Mesendoderm (in vitro differentiated cells): ENCODE measurements around the gene FOXP1.

Experiments used
- DNase-seq: peaks from one replicate; pipeline ENCODE4 v3.0.0; 2013
- H2AK5ac ChIP-seq: 2 replicates; pipeline ENCODE4 v1.6.1; 2013; ENCODE audit warnings: low read length, inconsistent platforms
- H2BK120ac ChIP-seq: 2 replicates; pipeline ENCODE4 v1.6.1; 2013; ENCODE audit warnings: low read depth, mild to moderate bottlenecking, low read length, moderate library complexity, mixed read lengths
- H2BK15ac ChIP-seq: replicated peaks from 2 replicates; pipeline ENCODE4 v1.6.1; 2013; ENCODE audit warnings: low read depth, mild to moderate bottlenecking, moderate library complexity
- H2BK5ac ChIP-seq: 2 replicates; pipeline ENCODE4 v1.6.1; 2013; ENCODE audit warnings: low read length, inconsistent platforms
- H3K18ac ChIP-seq: 2 replicates; pipeline ENCODE4 v1.6.1; 2013; ENCODE audit warnings: mild to moderate bottlenecking, low read length, mixed read lengths
- H3K23ac ChIP-seq: one replicate; pipeline ENCODE4 v1.6.1; 2013; ENCODE audit warnings: low read length
- H3K27ac ChIP-seq: 2 replicates; pipeline ENCODE4 v1.5.1; 2013; ENCODE audit warnings: low read depth, mild to moderate bottlenecking, inconsistent platforms, low read length, moderate library complexity
- H3K27me3 ChIP-seq: 2 replicates; pipeline ENCODE4 v1.6.1; 2013; ENCODE audit warnings: low read length, control low read depth, mild to moderate bottlenecking, inconsistent platforms; ENCODE audit not compliant: insufficient read depth, poor library complexity
- H3K36me3 ChIP-seq: 2 replicates; pipeline ENCODE4 v1.6.1; 2013; ENCODE audit warnings: low read length, inconsistent platforms; ENCODE audit not compliant: control insufficient read depth, insufficient read depth
- H3K4ac ChIP-seq: one replicate; pipeline ENCODE4 v1.6.1; 2013; ENCODE audit warnings: low read depth, mild to moderate bottlenecking, low read length, moderate library complexity
- H3K4me1 ChIP-seq: 2 replicates; pipeline ENCODE4 v1.6.1; 2013; ENCODE audit warnings: low read depth, low read length, inconsistent platforms; ENCODE audit not compliant: control insufficient read depth
- H3K4me2 ChIP-seq: 2 replicates; pipeline ENCODE4 v1.6.1; 2013; ENCODE audit warnings: low read length
- H3K4me3 ChIP-seq: 2 replicates; pipeline ENCODE4 v1.5.1; 2013; ENCODE audit warnings: mild to moderate bottlenecking, low read length
- H3K56ac ChIP-seq: one replicate; pipeline ENCODE4 v1.6.1; 2013; ENCODE audit warnings: low read length
- H3K79me1 ChIP-seq: 2 replicates; pipeline ENCODE4 v1.6.1; 2013; ENCODE audit warnings: low read length, inconsistent platforms
- H3K79me2 ChIP-seq: 2 replicates; pipeline ENCODE4 v1.6.1; 2013; ENCODE audit warnings: mild to moderate bottlenecking, low read length; ENCODE audit not compliant: control insufficient read depth, insufficient read depth
- H3K9ac ChIP-seq: 2 replicates; pipeline ENCODE4 v1.6.1; 2013; ENCODE audit warnings: low read length, inconsistent platforms
- H4K5ac ChIP-seq: one replicate; pipeline ENCODE4 v1.6.1; 2013; ENCODE audit warnings: low read length
- H4K8ac ChIP-seq: one replicate; pipeline ENCODE4 v1.6.1; 2013; ENCODE audit warnings: low read depth, mild to moderate bottlenecking, control low read depth, low read length, moderate library complexity
- WGBS: extraction: QIAGEN DNeasy Blood & Tissue Kit; methylation state at CpG from one replicate; pipeline ENCODE4 v1.1.7; 2013; ENCODE audit warnings: low lambda C conversion rate, missing lambda C conversion rate; ENCODE audit not compliant: insufficient coverage; ENCODE audit errors: extremely low coverage; 5-methylcytosine and 5-hydroxymethylcytosine counted together

FOXP1 gene

GRCh38 chr3:71086777-71087142 lies 496.8 kb downstream of the FOXP1 start:
- Histone ChIP-seq H3K4me3 (no peak overlapping the region), H2BK5ac (no peak overlapping the region), H3K9ac (no peak overlapping the region), H2AK5ac (no peak overlapping the region), H3K18ac (no peak overlapping the region), H3K4ac (no peak overlapping the region), H3K79me1 (no peaks in the 10 kb centered on the region), H4K8ac (no peak overlapping the region), H3K4me1 (no peaks in the 10 kb centered on the region), H3K56ac (no peak overlapping the region), H3K27me3 (no peaks in the 10 kb centered on the region), H4K5ac (no peak overlapping the region), H3K4me2 (no peak overlapping the region), H3K27ac (no peak overlapping the region), H3K23ac (no peak overlapping the region), H3K79me2 (no peaks in the 10 kb centered on the region), H3K36me3 (no peaks in the 10 kb centered on the region), H2BK120ac (no peak overlapping the region), H2BK15ac (no peak overlapping the region)
- WGBS = no CpG with 5 or more reads among the region's 4 CpGs
- DNase-seq = no peak

GRCh38 chr3:71083726-71084131 lies 499.8 kb downstream of the FOXP1 start:
- Histone ChIP-seq H3K79me1 (no peaks in the 10 kb centered on the region), H3K4ac (no peak overlapping the region), H3K56ac (no peak overlapping the region), H2BK120ac (no peak overlapping the region), H3K23ac (no peak overlapping the region), H2AK5ac (no peak overlapping the region), H3K4me3 (no peak overlapping the region), H3K18ac (no peak overlapping the region), H2BK5ac (no peak overlapping the region), H4K5ac (no peak overlapping the region), H3K4me2 (no peak overlapping the region), H3K36me3 (no peaks in the 10 kb centered on the region), H3K79me2 (no peaks in the 10 kb centered on the region), H2BK15ac (no peak overlapping the region), H4K8ac (no peak overlapping the region), H3K27me3 (no peaks in the 10 kb centered on the region), H3K27ac (no peak overlapping the region), H3K9ac (no peak overlapping the region), H3K4me1 (no peaks in the 10 kb centered on the region)
- no peak for DNase-seq
- WGBS = no CpG with 5 or more reads among the region's 3 CpGs

GRCh38 chr3:71082833-71083232 lies 500.7 kb downstream of the FOXP1 start:
- no peak overlapping the region for H3K4ac ChIP-seq
- no peak overlapping the region for H3K23ac ChIP-seq
- no peak overlapping the region for H2AK5ac ChIP-seq
- no peak overlapping the region for H2BK120ac ChIP-seq
- no peak overlapping the region for H3K4me3 ChIP-seq
- H3K27me3 ChIP-seq = no peaks in the 10 kb centered on the region
- no CpG with 5 or more reads among the region's 5 CpGs for WGBS
- H3K79me2 ChIP-seq = no peaks in the 10 kb centered on the region
- no peak overlapping the region for H3K27ac ChIP-seq
- no peak overlapping the region for H3K56ac ChIP-seq
- no peak overlapping the region for H2BK5ac ChIP-seq
- DNase-seq = no peak
- H3K79me1 ChIP-seq = no peaks in the 10 kb centered on the region
- H3K4me1 ChIP-seq = no peaks in the 10 kb centered on the region
- no peak overlapping the region for H4K5ac ChIP-seq
- no peak overlapping the region for H3K18ac ChIP-seq
- H3K9ac ChIP-seq = no peak overlapping the region
- no peak overlapping the region for H2BK15ac ChIP-seq
- H3K36me3 ChIP-seq = no peaks in the 10 kb centered on the region
- H4K8ac ChIP-seq = no peak overlapping the region
- H3K4me2 ChIP-seq = no peak overlapping the region

GRCh38 chr3:71080517-71081083 lies 502.9 kb downstream of the FOXP1 start:
- Histone ChIP-seq H3K79me2 (no peaks in the 10 kb centered on the region), H2BK120ac (no peak overlapping the region), H2BK15ac (no peak overlapping the region), H2AK5ac (no peak overlapping the region), H4K8ac (no peak overlapping the region), H3K23ac (no peak overlapping the region), H4K5ac (no peak overlapping the region), H3K4ac (no peak overlapping the region), H3K27me3 (no peaks in the 10 kb centered on the region), H3K4me2 (no peak overlapping the region), H3K27ac (no peak overlapping the region), H3K56ac (no peak overlapping the region), H3K79me1 (no peaks in the 10 kb centered on the region), H3K4me1 (no peaks in the 10 kb centered on the region), H3K9ac (no peak overlapping the region), H3K4me3 (no peak overlapping the region), H3K36me3 (no peaks in the 10 kb centered on the region), H2BK5ac (no peak overlapping the region), H3K18ac (no peak overlapping the region)
- 90% methylated on average over 2 of the region's 4 CpGs for WGBS
- no peak for DNase-seq

GRCh38 chr3:71078723-71079525 lies 504.6 kb downstream of the FOXP1 start:
- Histone ChIP-seq H3K9ac (no peak overlapping the region), H2AK5ac (no peak overlapping the region), H3K4me2 (no peak overlapping the region), H2BK120ac (no peak overlapping the region), H3K4me3 (no peak overlapping the region), H3K18ac (no peak overlapping the region), H3K4me1 (no peaks in the 10 kb centered on the region), H2BK5ac (no peak overlapping the region), H3K27me3 (no peaks in the 10 kb centered on the region), H3K4ac (no peak overlapping the region), H3K79me1 (no peaks in the 10 kb centered on the region), H4K5ac (no peak overlapping the region), H4K8ac (no peak overlapping the region), H3K23ac (no peak overlapping the region), H3K56ac (no peak overlapping the region), H2BK15ac (no peak overlapping the region), H3K36me3 (no peaks in the 10 kb centered on the region), H3K79me2 (no peaks in the 10 kb centered on the region), H3K27ac (no peak overlapping the region)
- no CpG with 5 or more reads among the region's 8 CpGs for WGBS
- no peak for DNase-seq

GRCh38 chr3:71078199-71078598 lies 505.3 kb downstream of the FOXP1 start:
- no peak overlapping the region for H4K5ac ChIP-seq
- no peaks in the 10 kb centered on the region for H3K27me3 ChIP-seq
- H3K27ac ChIP-seq = no peak overlapping the region
- no CpG with 5 or more reads among the region's 3 CpGs for WGBS
- no peak overlapping the region for H4K8ac ChIP-seq
- H2BK15ac ChIP-seq = no peak overlapping the region
- no peak overlapping the region for H3K18ac ChIP-seq
- no peaks in the 10 kb centered on the region for H3K79me2 ChIP-seq
- H3K4ac ChIP-seq = no peak overlapping the region
- no peak overlapping the region for H3K9ac ChIP-seq
- H3K4me3 ChIP-seq = no peak overlapping the region
- no peak overlapping the region for H2BK5ac ChIP-seq
- H3K23ac ChIP-seq = no peak overlapping the region
- no peak overlapping the region for H3K56ac ChIP-seq
- no peaks in the 10 kb centered on the region for H3K79me1 ChIP-seq
- no peak overlapping the region for H3K4me2 ChIP-seq
- H2AK5ac ChIP-seq = no peak overlapping the region
- H2BK120ac ChIP-seq = no peak overlapping the region
- DNase-seq = no peak
- H3K4me1 ChIP-seq = no peaks in the 10 kb centered on the region
- H3K36me3 ChIP-seq = no peaks in the 10 kb centered on the region
